HepG2 (cell line): ENCODE results near the gene GOLGA8B. TPM values are rescaled to one million over a fixed set of nuclear protein-coding genes. Genes with fewer than 3 reads are reported as not detected.
A peak's percentile ranks its signal among the peaks of the same experiment; 100 is the strongest.

Experiments
- ATAC-seq: fragments of 200-7000 bp; cut with Tn5 transposase; 3 replicates; pipeline ENCODE4 v1.9.1; 2020; ENCODE audit warnings: mild to moderate bottlenecking, moderate library complexity
- BruUV-seq: library from RNA; stranded (reverse); fragments of 400-500 nt; replicated peaks from 2 replicates; lab custom pipeline; 2021; lab: Mats Ljungman, UMichigan
- CTCF ChIA-PET: fragments of 300-600 bp; formaldehyde crosslinking; extraction: SDS; loops from one replicate; lab custom pipeline; 2021; ENCODE audit warnings: low total read pairs, inconsistent platforms, low intra/inter-chr PET ratio; lab: Yijun Ruan, JAX
- POLR2A ChIA-PET: fragments of 350-600 bp; sonication (Branson Sonifier 250); formaldehyde crosslinking; loops from one replicate; lab custom pipeline; 2020; ENCODE audit warnings: antibody characterized with exemption, inconsistent platforms; lab: Yijun Ruan, JAX
- DNase-seq: peaks from one replicate; pipeline ENCODE4 v3.0.0-alpha.2; 2015; ENCODE audit warnings: low spot score
- FAIRE-seq: peaks from 3 replicates; lab custom pipeline; 2011; peaks lifted over from hg19 to GRCh38; lab: Jason Lieb, UNC
- H2AFZ ChIP-seq: one replicate; pipeline ENCODE4 v1.6.1; 2011; ENCODE audit warnings: low read length, inconsistent platforms
- H3K27ac ChIP-seq: fragments of 300-600 bp; 3 replicates; pipeline ENCODE4 v1.8.0; 2011; ENCODE audit warnings: mixed run types, mild to moderate bottlenecking, mixed read lengths, low read length, inconsistent platforms; ENCODE audit not compliant: insufficient read depth; ENCODE audit errors: extremely low read length
- H3K27me3 ChIP-seq, 2 experiments: fragments of 200-600 bp in 1 of 2; 2 replicates in 1 of 2; 3 replicates in 1 of 2; pipeline versions ENCODE4 v1.6.0 to v1.8.0; 2011; ENCODE audit warnings: low read length in 2 of 2, mild to moderate bottlenecking in 2 of 2, moderate library complexity in 2 of 2, inconsistent platforms in 1 of 2; ENCODE audit not compliant: insufficient read depth in 2 of 2, control insufficient read depth in 1 of 2
- H3K36me3 ChIP-seq, 2 experiments: fragments of 200-600 bp in 1 of 2; replicated peaks in 1 of 2; 2 replicates in 1 of 2; 3 replicates in 1 of 2; pipeline versions ENCODE4 v1.5.1 to v1.8.0; 2011; ENCODE audit warnings: low read length in 2 of 2, inconsistent platforms in 1 of 2; ENCODE audit not compliant: insufficient read depth in 2 of 2, control insufficient read depth in 1 of 2
- H3K4me1 ChIP-seq: 2 replicates; pipeline ENCODE4 v1.5.1; 2012; ENCODE audit warnings: low read length, inconsistent platforms; ENCODE audit not compliant: insufficient read depth
- H3K4me2 ChIP-seq: 2 replicates; pipeline ENCODE4 v1.6.0; 2011; ENCODE audit warnings: low read depth, low read length, inconsistent platforms
- H3K4me3 ChIP-seq, 3 experiments: fragments of 200-600 bp in 1 of 3; sonication (generic), shearing (Covaris generic) in 1 of 3; replicated peaks in 1 of 3; 2 replicates each; pipeline ENCODE4 v1.5.1; 2011 to 2016; ENCODE audit warnings: low read length in 3 of 3, inconsistent platforms in 2 of 3, low read depth in 2 of 3, mild to moderate bottlenecking in 2 of 3, control low read depth in 1 of 3, mixed read lengths in 1 of 3; ENCODE audit not compliant: insufficient read depth in 1 of 3
- H3K79me2 ChIP-seq: one replicate; pipeline ENCODE4 v1.6.1; 2011; ENCODE audit warnings: low read length, inconsistent platforms; ENCODE audit not compliant: insufficient read depth
- H3K9ac ChIP-seq: 2 replicates; pipeline ENCODE4 v1.6.0; 2011; ENCODE audit warnings: mild to moderate bottlenecking, low read depth, low read length, inconsistent platforms; ENCODE audit not compliant: insufficient read depth
- H3K9me3 ChIP-seq: 2 replicates; pipeline ENCODE4 v1.5.1; 2012; ENCODE audit warnings: mild to moderate bottlenecking, low read length
- H4K20me1 ChIP-seq: 2 replicates; pipeline ENCODE4 v1.6.0; 2011; ENCODE audit warnings: inconsistent platforms, mild to moderate bottlenecking, low read length, moderate library complexity; ENCODE audit not compliant: insufficient read depth
- BRCA1 ChIP-seq: sonication (generic); formaldehyde crosslinking; IDR thresholded peaks from 2 replicates; pipeline ENCODE4 v1.4.0; 2020; ENCODE audit warnings: missing genetic modification reagents
- GABPB1 ChIP-seq: IDR thresholded peaks from 2 replicates; pipeline ENCODE4 v1.6.1; 2016; ENCODE audit warnings: mild to moderate bottlenecking, missing genetic modification reagents, moderate library complexity, missing compliant biosample characterization
- HCFC1 ChIP-seq: fragments of 150-350 bp; IDR thresholded peaks from 2 replicates; pipeline ENCODE4 v1.6.1; 2014; ENCODE audit warnings: low read depth, low read length
- HNF4A ChIP-seq: sonication (generic); formaldehyde crosslinking; IDR thresholded peaks from 2 replicates; pipeline ENCODE4 v1.4.0; 2020; ENCODE audit warnings: missing genetic modification reagents
- HOXA3 ChIP-seq: sonication (generic); formaldehyde crosslinking; IDR thresholded peaks from 2 replicates; pipeline ENCODE4 v1.5.0; 2020; ENCODE audit warnings: missing genetic modification reagents
- KAT2B ChIP-seq: fragments of 150-350 bp; IDR thresholded peaks from 2 replicates; pipeline ENCODE4 v1.6.1; 2014; ENCODE audit warnings: low read depth, low read length, borderline replicate concordance
- KDM1A ChIP-seq: IDR thresholded peaks from 2 replicates; pipeline ENCODE4 v1.6.1; 2016; ENCODE audit warnings: missing compliant biosample characterization
- MAFG ChIP-seq: sonication (generic); formaldehyde crosslinking; IDR thresholded peaks from 2 replicates; pipeline ENCODE4 v1.5.1; 2020; ENCODE audit warnings: mild to moderate bottlenecking, missing genetic modification reagents
- MTA1 ChIP-seq: sonication (generic); formaldehyde crosslinking; IDR thresholded peaks from 2 replicates; pipeline ENCODE4 v1.4.0; 2020; ENCODE audit warnings: missing genetic modification reagents, mild to moderate bottlenecking, borderline replicate concordance
- MYNN ChIP-seq: sonication (generic); formaldehyde crosslinking; IDR thresholded peaks from 2 replicates; pipeline ENCODE4 v1.4.0; 2020; ENCODE audit warnings: mild to moderate bottlenecking, low read depth, missing genetic modification reagents
- NCOA2 ChIP-seq: sonication (generic); formaldehyde crosslinking; IDR thresholded peaks from 2 replicates; pipeline ENCODE4 v1.8.0; 2022; ENCODE audit warnings: inconsistent platforms
- NR2F2 ChIP-seq: IDR thresholded peaks from 2 replicates; pipeline ENCODE4 v1.6.1; 2012; ENCODE audit warnings: low read depth, inconsistent platforms, borderline replicate concordance
- POLR2A ChIP-seq, 2 experiments: IDR thresholded peaks; 2 replicates each; pipeline ENCODE4 v1.6.1; 2011; ENCODE audit warnings: low read depth in 2 of 2, low read length in 2 of 2, mild to moderate bottlenecking in 1 of 2, moderate library complexity in 1 of 2; ENCODE audit not compliant: insufficient read depth in 1 of 2
- RAD51 ChIP-seq: fragments of 450-650 bp; IDR thresholded peaks from 2 replicates; pipeline ENCODE4 v1.6.1; 2016; ENCODE audit warnings: borderline replicate concordance
- RBM39 ChIP-seq: fragments of 200-400 bp; formaldehyde crosslinking; IDR thresholded peaks from one replicate; pipeline ENCODE4 v1.6.1; 2018; ENCODE audit warnings: antibody characterized with exemption, mild to moderate bottlenecking, low read depth, low read length; ENCODE audit not compliant: poor library complexity, severe bottlenecking
- SKI ChIP-seq: fragments of 450-650 bp; IDR thresholded peaks from one replicate; pipeline ENCODE4 v1.6.1; 2018; ENCODE audit warnings: mild to moderate bottlenecking; ENCODE audit not compliant: partially characterized antibody
- SOX13 ChIP-seq, 3 experiments: fragments of 450-650 bp in 1 of 3; sonication (generic) in 1 of 3; formaldehyde crosslinking in 1 of 3; IDR thresholded peaks in 2 of 3; conservative IDR thresholded peaks in 1 of 3; 2 replicates each; pipeline versions ENCODE4 v1.5.0 to v1.6.1; 2016 to 2020; ENCODE audit warnings: antibody characterized with exemption in 1 of 3, mild to moderate bottlenecking in 1 of 3, missing compliant biosample characterization in 1 of 3, missing genetic modification reagents in 1 of 3, moderate library complexity in 1 of 3
- SP4 ChIP-seq: sonication (generic); formaldehyde crosslinking; IDR thresholded peaks from 2 replicates; pipeline ENCODE4 v1.8.1; 2023; ENCODE audit warnings: mild to moderate bottlenecking, missing genetic modification reagents
- ZFX ChIP-seq: sonication (generic); formaldehyde crosslinking; IDR thresholded peaks from 2 replicates; pipeline ENCODE4 v1.4.0; 2020; ENCODE audit warnings: mild to moderate bottlenecking, low read depth, missing genetic modification reagents, moderate library complexity
- ZNF263 ChIP-seq: sonication (generic); formaldehyde crosslinking; IDR thresholded peaks from 2 replicates; pipeline ENCODE4 v1.4.0; 2020; ENCODE audit warnings: missing genetic modification reagents
- ZNF335 ChIP-seq: sonication (generic); formaldehyde crosslinking; IDR thresholded peaks from 2 replicates; pipeline ENCODE4 v1.4.0; 2020; ENCODE audit warnings: missing genetic modification reagents
- ZNF644 ChIP-seq: IDR thresholded peaks from 2 replicates; pipeline ENCODE4 v1.6.1; 2016; ENCODE audit warnings: low read depth
- ZSCAN22 ChIP-seq: sonication (generic); formaldehyde crosslinking; IDR thresholded peaks from 2 replicates; pipeline ENCODE4 v1.4.0; 2020; ENCODE audit warnings: mild to moderate bottlenecking, missing genetic modification reagents
- WGBS: methylation state at CpG from one replicate; pipeline ENCODE4 v1.1.6; 2017; ENCODE audit warnings: low lambda C conversion rate; 5-methylcytosine and 5-hydroxymethylcytosine counted together
- in situ Hi-C: cut with HindIII; loops from 2 replicates; pipeline ENCODE4 v1.10.0; 2017; ENCODE audit warnings: low pct_unique_long_range_greater_than_20kb; ENCODE audit not compliant: extremely low pct_ligation_motif_present
- intact Hi-C: fragments of 100-400 bp; cut with micrococcal nuclease; formaldehyde crosslinking; loops from one replicate; pipeline ENCODE4 v1.10.0; 2022; ENCODE audit not compliant: unreplicated experiment
- polyA plus RNA-seq, 8 experiments: library from polyadenylated mRNA; depleted of rRNA in 3 of 8; stranded (reverse) in 7 of 8; unstranded in 1 of 8; fragments of >200 nt; fragmentation: Illumina TruSeq in 4 of 8; extraction: Trizol in 4 of 8; gene quantifications; 2 replicates each; pipeline versions ENCODE4 v1.2.1 to v1.2.3, GENCODE V29; 2011 to 2016; ENCODE audit warnings: low read depth in 4 of 8, missing spikeins in 1 of 8, mixed read lengths in 1 of 8; ENCODE audit not compliant: insufficient read depth in 1 of 8
- total RNA-seq, 5 experiments: library from RNA; depleted of rRNA; stranded (reverse); fragments of >200 nt; fragmentation: Illumina TruSeq; extraction: Trizol; gene quantifications; 2 replicates each; pipeline ENCODE4 v1.2.3, GENCODE V29; 2016; ENCODE audit warnings: low read depth in 1 of 5
- TF ChIP-seq, protein P1 (sequence below): IDR thresholded peaks from 2 replicates; pipeline ENCODE4 v1.6.1; 2012; ENCODE audit warnings: inconsistent platforms
- TF ChIP-seq, protein P2 (sequence below): sonication (generic); formaldehyde crosslinking; conservative IDR thresholded peaks from 2 replicates; pipeline ENCODE4 v1.4.0; 2020; ENCODE audit warnings: mild to moderate bottlenecking, missing genetic modification reagents, moderate library complexity

GOLGA8B gene
- total and polyA plus RNA-seq, 2 of the 13 experiments (the other 11 are each of a cell fraction or from before 2014, with no cell fraction given), result 38.8 to 89.0 TPM

DNA sequence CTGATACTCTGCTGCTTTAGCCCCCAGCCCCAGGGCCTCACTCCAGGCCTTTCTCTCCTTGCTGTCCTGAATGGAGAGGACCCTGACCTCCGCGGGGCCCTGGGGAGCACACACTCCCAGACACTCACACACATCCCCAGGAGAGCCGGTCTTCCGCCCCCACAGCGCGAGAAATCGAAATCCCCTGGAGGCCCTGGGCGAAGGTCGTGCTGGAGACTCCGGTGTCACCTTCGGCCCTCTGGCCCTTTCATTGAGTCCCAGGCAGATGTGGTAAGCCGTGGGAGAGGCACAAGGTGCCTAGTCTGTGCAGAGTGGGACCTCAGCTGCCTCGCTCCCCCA, 848 bp upstream of the GOLGA8B start:
- peak; percentile 30 for ATAC-seq
- no peaks in the 10 kb centered on the region for H3K9me3 ChIP-seq
- no peaks in the 10 kb centered on the region for H4K20me1 ChIP-seq
- peaks cover 41% of the 10 kb centered on the region for H3K4me1 ChIP-seq
- no TSS peak for BruUV-seq
- peak overlapping the region; percentile 73 for H3K9ac ChIP-seq
- peaks cover 27% of the 10 kb centered on the region for H3K79me2 ChIP-seq
- peak overlapping the region; percentile 86 for H3K4me2 ChIP-seq
- CTCF ChIA-PET, result no interaction called here
- WGBS, result 5% methylated on average over 11 of the region's 13 CpGs
- in situ Hi-C loops, result loop anchor here (25.0 kb wide), 3 partner anchors 147 to 522 kb away; partner anchors contain the start of genes EMC4 and GOLGA8A
- no peak overlapping the region for H2AFZ ChIP-seq
- no peak for FAIRE-seq
- POLR2A ChIA-PET, result interaction anchor here (1.4 to 2.8 kb wide), 3 partner anchors 69 to 404 kb away, joined by 3 to 19 read pairs (median 5); partner anchors contain the start of genes SLC12A6 and ZNF770
- no peaks in the 10 kb centered on the region for H3K36me3 ChIP-seq
- DNase-seq, result no peak
- intact Hi-C loops, result no loop called here
- no peaks in the 10 kb centered on the region for H3K27me3 ChIP-seq
- H3K27ac ChIP-seq, result peak overlapping the region; percentile 76
- peak overlapping the region; percentile 59 to 94 (median 89) for H3K4me3 ChIP-seq
- TF ChIP-seq ZNF263 (CRISPR knock-in tag), result peak; percentile 92
- TF ChIP-seq SKI, result no peak
- TF ChIP-seq, protein P1, sequence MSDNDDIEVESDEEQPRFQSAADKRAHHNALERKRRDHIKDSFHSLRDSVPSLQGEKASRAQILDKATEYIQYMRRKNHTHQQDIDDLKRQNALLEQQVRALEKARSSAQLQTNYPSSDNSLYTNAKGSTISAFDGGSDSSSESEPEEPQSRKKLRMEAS, result no peak
- no peak for TF ChIP-seq RAD51
- TF ChIP-seq SP4, result no peak
- TF ChIP-seq ZNF335 (CRISPR knock-in tag), result no peak
- TF ChIP-seq HNF4A, result 0 out of 2 replicates have a peak, but pooled peaks have one; percentile 22
- no peak for TF ChIP-seq NR2F2
- TF ChIP-seq HCFC1, result no peak
- TF ChIP-seq, protein P2, sequence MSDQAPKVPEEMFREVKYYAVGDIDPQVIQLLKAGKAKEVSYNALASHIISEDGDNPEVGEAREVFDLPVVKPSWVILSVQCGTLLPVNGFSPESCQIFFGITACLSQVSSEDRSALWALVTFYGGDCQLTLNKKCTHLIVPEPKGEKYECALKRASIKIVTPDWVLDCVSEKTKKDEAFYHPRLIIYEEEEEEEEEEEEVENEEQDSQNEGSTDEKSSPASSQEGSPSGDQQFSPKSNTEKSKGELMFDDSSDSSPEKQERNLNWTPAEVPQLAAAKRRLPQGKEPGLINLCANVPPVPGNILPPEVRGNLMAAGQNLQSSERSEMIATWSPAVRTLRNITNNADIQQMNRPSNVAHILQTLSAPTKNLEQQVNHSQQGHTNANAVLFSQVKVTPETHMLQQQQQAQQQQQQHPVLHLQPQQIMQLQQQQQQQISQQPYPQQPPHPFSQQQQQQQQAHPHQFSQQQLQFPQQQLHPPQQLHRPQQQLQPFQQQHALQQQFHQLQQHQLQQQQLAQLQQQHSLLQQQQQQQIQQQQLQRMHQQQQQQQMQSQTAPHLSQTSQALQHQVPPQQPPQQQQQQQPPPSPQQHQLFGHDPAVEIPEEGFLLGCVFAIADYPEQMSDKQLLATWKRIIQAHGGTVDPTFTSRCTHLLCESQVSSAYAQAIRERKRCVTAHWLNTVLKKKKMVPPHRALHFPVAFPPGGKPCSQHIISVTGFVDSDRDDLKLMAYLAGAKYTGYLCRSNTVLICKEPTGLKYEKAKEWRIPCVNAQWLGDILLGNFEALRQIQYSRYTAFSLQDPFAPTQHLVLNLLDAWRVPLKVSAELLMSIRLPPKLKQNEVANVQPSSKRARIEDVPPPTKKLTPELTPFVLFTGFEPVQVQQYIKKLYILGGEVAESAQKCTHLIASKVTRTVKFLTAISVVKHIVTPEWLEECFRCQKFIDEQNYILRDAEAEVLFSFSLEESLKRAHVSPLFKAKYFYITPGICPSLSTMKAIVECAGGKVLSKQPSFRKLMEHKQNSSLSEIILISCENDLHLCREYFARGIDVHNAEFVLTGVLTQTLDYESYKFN (CRISPR knock-in tag), result peak; percentile 26; the same call in 1 of the 2 replicates
- TF ChIP-seq MAFG (CRISPR knock-in tag), result no peak
- TF ChIP-seq ZNF644, result no peak
- TF ChIP-seq KAT2B, result no peak
- TF ChIP-seq MTA1 (CRISPR knock-in tag), result 0 out of 2 replicates have a peak, but pooled peaks have one; percentile 12
- no peak for TF ChIP-seq ZSCAN22 (CRISPR knock-in tag)
- TF ChIP-seq GABPB1 (CRISPR knock-in tag), result no peak
- TF ChIP-seq SOX13 (IDR thresholded peaks at IDR 0.05), result no peak
- no peak for TF ChIP-seq SOX13 (CRISPR knock-in tag; conservative IDR thresholded peaks at IDR 0.05 in 1 of 2, IDR thresholded peaks at IDR 0.05 in 1 of 2)
- TF ChIP-seq MYNN, result no peak
- TF ChIP-seq NCOA2 (CRISPR knock-in tag), result no peak
- no peak for TF ChIP-seq RBM39
- no peak for TF ChIP-seq KDM1A (CRISPR knock-in tag)
- TF ChIP-seq ZFX (CRISPR knock-in tag), result peak; percentile 52; the same call in 1 of the 2 replicates
- TF ChIP-seq HOXA3 (CRISPR knock-in tag), result peak; percentile 7; the same call in 1 of the 2 replicates
- no peak for TF ChIP-seq BRCA1 (CRISPR knock-in tag)
- TF ChIP-seq POLR2A (IDR thresholded peaks at IDR 0.05; ENCODE audit: insufficient read depth in 1 of 2, low read depth in 2 of 2, low read length in 2 of 2), result peak in 1 of 2 experiments; percentile 31; a peak in 1 of 4 replicates
